Uterus (tissue), 2 donors: ENCODE results near the gene CCDC188.

ENCODE experiments used
- CTCF ChIP-seq, 4 experiments: fragments of 200-600 bp in 2 of 4; fragments of 450-650 bp in 2 of 4; sonication (generic) in 2 of 4; IDR thresholded peaks; one replicate each; pipeline ENCODE4 v1.5.1; 2016 to 2019; ENCODE audit warnings: antibody characterized with exemption in 4 of 4, mild to moderate bottlenecking in 2 of 4, moderate library complexity in 1 of 4
- POLR2A ChIP-seq, 2 donors: fragments of 450-650 bp; IDR thresholded peaks; one replicate each; pipeline ENCODE4 v1.6.1; 2016; ENCODE audit warnings: antibody characterized with exemption in 2 of 2, mild to moderate bottlenecking in 1 of 2, moderate library complexity in 1 of 2

GRCh38 chr22:20187777-20188566 is 37.1 kb upstream of the CCDC188 start:
- TF ChIP-seq CTCF (IDR thresholded peaks at IDR 0.05) (no peak), POLR2A (IDR thresholded peaks at IDR 0.05) (no peak)
